Keratinocyte (primary cell): ENCODE measurements around the gene ZNF70. TPM values are rescaled to one million over a fixed set of nuclear protein-coding genes. Genes with fewer than 3 reads are reported as not detected.

Experiments used
- DNase-seq: peaks from one replicate; pipeline ENCODE4 v3.0.0-alpha.2; 2011; ENCODE audit warnings: low read depth, missing footprints, low spot score
- FAIRE-seq: peaks from 2 replicates; lab custom pipeline; 2011; peaks lifted over from hg19 to GRCh38; lab: Jason Lieb, UNC
- H2AFZ ChIP-seq: 2 replicates; pipeline ENCODE4 v1.6.0; 2012; ENCODE audit warnings: low read length, control low read depth, inconsistent platforms; ENCODE audit not compliant: control insufficient read depth
- H3K27ac ChIP-seq: 2 replicates; pipeline ENCODE4 v1.5.1; 2011; ENCODE audit warnings: low read length; ENCODE audit not compliant: control insufficient read depth, insufficient read depth
- H3K27me3 ChIP-seq: 3 replicates; pipeline ENCODE4 v1.6.0; 2011; ENCODE audit warnings: low read length; ENCODE audit not compliant: control insufficient read depth, insufficient read depth; ENCODE audit errors: extremely low read depth
- H3K36me3 ChIP-seq, 2 experiments: 2 replicates in 1 of 2; 3 replicates in 1 of 2; pipeline ENCODE4 v1.5.1; 2011; ENCODE audit warnings: low read length in 2 of 2, mild to moderate bottlenecking in 1 of 2; ENCODE audit not compliant: control insufficient read depth in 2 of 2, insufficient read depth in 2 of 2; ENCODE audit errors: extremely low read depth in 1 of 2
- H3K4me1 ChIP-seq: 3 replicates; pipeline ENCODE4 v1.5.1; 2011; ENCODE audit warnings: low read length; ENCODE audit not compliant: control insufficient read depth, insufficient read depth; ENCODE audit errors: extremely low read depth
- H3K4me2 ChIP-seq: 3 replicates; pipeline ENCODE4 v1.6.0; 2011; ENCODE audit warnings: low read depth, low read length; ENCODE audit not compliant: control insufficient read depth, insufficient read depth; ENCODE audit errors: extremely low read depth
- H3K4me3 ChIP-seq, 3 experiments: fragments of 200-600 bp in 1 of 3; sonication (generic) in 1 of 3; 2 replicates in 2 of 3; 3 replicates in 1 of 3; pipeline ENCODE4 v1.5.1; 2011 to 2016; ENCODE audit warnings: low read length in 3 of 3, mild to moderate bottlenecking in 3 of 3, control low read depth in 2 of 3, inconsistent platforms in 1 of 3, low read depth in 1 of 3, mixed read lengths in 1 of 3, mixed run types in 1 of 3, moderate library complexity in 1 of 3; ENCODE audit not compliant: control insufficient read depth in 2 of 3, insufficient read depth in 2 of 3; ENCODE audit errors: extremely low read depth in 1 of 3
- H3K79me2 ChIP-seq: 2 replicates; pipeline ENCODE4 v1.6.0; 2012; ENCODE audit warnings: low read length; ENCODE audit not compliant: control insufficient read depth, insufficient read depth
- H3K9ac ChIP-seq: 3 replicates; pipeline ENCODE4 v1.6.0; 2011; ENCODE audit warnings: low read length; ENCODE audit not compliant: control insufficient read depth, insufficient read depth; ENCODE audit errors: extremely low read depth
- H3K9me1 ChIP-seq: 3 replicates; pipeline ENCODE4 v1.6.0; 2011; ENCODE audit warnings: low read length; ENCODE audit not compliant: control insufficient read depth, insufficient read depth; ENCODE audit errors: extremely low read depth
- H3K9me3 ChIP-seq: 2 replicates; pipeline ENCODE4 v1.5.1; 2012; ENCODE audit warnings: low read depth, low read length; ENCODE audit not compliant: control insufficient read depth
- H4K20me1 ChIP-seq: 3 replicates; pipeline ENCODE4 v1.6.0; 2011; ENCODE audit warnings: low read length; ENCODE audit not compliant: control insufficient read depth, insufficient read depth; ENCODE audit errors: extremely low read depth
- CTCF ChIP-seq, 3 experiments: IDR thresholded peaks in 1 of 3; conservative IDR thresholded peaks in 1 of 3; optimal IDR thresholded peaks in 1 of 3; 2 replicates in 2 of 3; 3 replicates in 1 of 3; pipeline versions ENCODE3 to v1.5.1; 2011; ENCODE audit warnings: low read length in 3 of 3, mild to moderate bottlenecking in 3 of 3, moderate library complexity in 2 of 3, control low read depth in 1 of 3, inconsistent platforms in 1 of 3; ENCODE audit not compliant: insufficient read depth in 2 of 3; ENCODE audit errors: extremely low read depth in 1 of 3
- EZH2 ChIP-seq: IDR thresholded peaks from one replicate; pipeline ENCODE4 v1.6.1; 2012; ENCODE audit warnings: inconsistent platforms, mild to moderate bottlenecking, low read length, moderate library complexity
- dilution Hi-C: fragments of 300-500 bp; cut with MboI; formaldehyde crosslinking; loops from one replicate; pipeline ENCODE4 v1.7.0; 2020; ENCODE audit warnings: low sequenced_read_pairs; ENCODE audit not compliant: extremely low pct_ligation_motif_present
- polyA plus RNA-seq, 5 experiments: library from polyadenylated mRNA; depleted of rRNA in 3 of 5; stranded (reverse) in 3 of 5; stranded (forward) in 1 of 5; unstranded in 1 of 5; fragments of >200 nt; gene quantifications; 1 replicate in 1 of 5; 2 replicates in 3 of 5; 3 replicates in 1 of 5; pipeline versions ENCODE4 v1.2.1 to v1.2.3, GENCODE V29; 2011 to 2012; ENCODE audit warnings: missing spikeins in 2 of 5, low read depth in 1 of 5, low replicate concordance in 1 of 5

ZNF70 gene
- polyA plus RNA-seq, 1 donor (not counting 4 experiments of a cell fraction or from before 2014, with no cell fraction given): 0.55 TPM

GRCh38 chr22:23773483-23774113 is 22.7 kb upstream of the ZNF70 start:
- Histone ChIP-seq H4K20me1 (no peaks in the 10 kb centered on the region), H3K9me1 (no peaks in the 10 kb centered on the region), H3K9ac (no peak overlapping the region), H3K9me3 (no peaks in the 10 kb centered on the region), H3K4me1 (peaks cover 12% of the 10 kb centered on the region), H3K27ac (no peak overlapping the region), H2AFZ (no peak overlapping the region), H3K4me2 (no peak overlapping the region), H3K27me3 (peaks cover 16% of the 10 kb centered on the region), H3K4me3 (no peak overlapping the region), H3K79me2 (no peaks in the 10 kb centered on the region), H3K36me3 (no peaks in the 10 kb centered on the region)
- dilution Hi-C loops: no loop called here
- DNase-seq (no peak), FAIRE-seq (no peak)
- TF ChIP-seq EZH2 (no peak), CTCF (optimal IDR thresholded peaks at IDR 0.05 in 1 of 3, IDR thresholded peaks at IDR 0.05 in 1 of 3, conservative IDR thresholded peaks at IDR 0.05 in 1 of 3; ENCODE audit: extremely low read depth in 1 of 3, insufficient read depth in 2 of 3, low read length in 3 of 3) (no peak)

- Histone ChIP-seq H4K20me1 (no peaks in the 10 kb centered on the region), H3K27ac (no peak within 1 kb of the TSS), H2AFZ (peak within 1 kb of the TSS; percentile 49), H3K9me1 (no peaks in the 10 kb centered on the region), H3K4me1 (peaks cover 15% of the 10 kb centered on the region), H3K27me3 (peaks cover 20% of the 10 kb centered on the region), H3K4me2 (peak within 1 kb of the TSS; percentile 85), H3K4me3 (peak within 1 kb of the TSS; percentile 9 to 49 (median 35)), H3K79me2 (no peaks in the 10 kb centered on the region), H3K9me3 (no peaks in the 10 kb centered on the region), H3K36me3 (no peaks in the 10 kb centered on the region), H3K9ac (peak within 1 kb of the TSS; percentile 9)
- dilution Hi-C loops: no loop called here
- FAIRE-seq (no peak), DNase-seq (no peak)
- TF ChIP-seq CTCF (optimal IDR thresholded peaks at IDR 0.05 in 1 of 3, IDR thresholded peaks at IDR 0.05 in 1 of 3, conservative IDR thresholded peaks at IDR 0.05 in 1 of 3; ENCODE audit: extremely low read depth in 1 of 3, insufficient read depth in 2 of 3, low read length in 3 of 3) (no peak), EZH2 (peak; percentile 72)
These were observed 21.9 kb upstream of the ZNF70 start, which contains the start of gene MMP11 for GRCh38 chr22:23772649-23773473. Gene MMP11, plus strand, starts transcription at chr22:23772849. Its CDS starts 22 bp downstream, at chr22:23772871.
